ENCODE results near the gene RIOK1. TPM values are rescaled to one million over a fixed set of nuclear protein-coding genes. Genes with fewer than 3 reads are reported as not detected.

RIOK1 gene
- total RNA-seq, 1 experiment from 2014 or later, result 19.1 TPM

- DNase-seq (ENCODE audit: low read depth), result no peak
These were observed 20.1 kb downstream of the RIOK1 start for GRCh38 chr6:7409740-7410139.

- no peak for DNase-seq (ENCODE audit: low read depth)
These were observed 21.2 kb downstream of the RIOK1 start for GRCh38 chr6:7410851-7411250.

GRCh38 chr6:7411328-7411727 is 21.7 kb downstream of the RIOK1 start:
- no peak for DNase-seq (ENCODE audit: low read depth)

DNA sequence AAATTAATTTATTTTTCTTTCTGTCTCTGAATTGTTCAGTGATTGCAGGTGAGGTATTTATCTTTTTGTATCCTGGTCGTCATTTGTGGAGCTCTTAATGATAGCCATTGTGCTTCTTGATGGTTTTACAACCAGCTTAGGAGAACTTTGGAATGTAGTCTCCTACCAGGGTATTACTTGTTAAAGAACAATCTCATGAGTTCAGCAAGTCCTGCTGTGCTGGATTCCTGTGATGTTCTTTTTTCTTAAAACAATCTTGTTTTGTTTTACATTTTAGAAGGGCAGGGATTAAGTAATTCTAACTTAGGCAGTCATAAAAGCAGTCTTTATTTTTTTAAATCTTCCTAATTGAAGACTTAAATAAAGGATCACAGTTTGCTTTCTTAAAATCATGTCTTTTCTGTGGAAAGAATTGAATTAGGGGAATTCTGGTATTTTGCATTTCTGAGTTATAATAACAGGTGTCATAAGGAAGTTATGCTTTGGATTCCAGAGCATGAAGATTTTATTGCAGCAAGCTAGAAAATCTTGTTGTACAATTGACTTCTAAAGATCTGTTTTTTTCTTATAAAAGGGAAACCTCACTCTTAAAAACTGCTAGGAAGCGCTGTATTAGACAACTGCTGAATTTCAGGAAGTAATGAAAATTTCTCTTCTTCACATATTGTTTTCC is 23.7 kb downstream of the RIOK1 start:
- no peak for DNase-seq (ENCODE audit: low read depth)

DNA sequence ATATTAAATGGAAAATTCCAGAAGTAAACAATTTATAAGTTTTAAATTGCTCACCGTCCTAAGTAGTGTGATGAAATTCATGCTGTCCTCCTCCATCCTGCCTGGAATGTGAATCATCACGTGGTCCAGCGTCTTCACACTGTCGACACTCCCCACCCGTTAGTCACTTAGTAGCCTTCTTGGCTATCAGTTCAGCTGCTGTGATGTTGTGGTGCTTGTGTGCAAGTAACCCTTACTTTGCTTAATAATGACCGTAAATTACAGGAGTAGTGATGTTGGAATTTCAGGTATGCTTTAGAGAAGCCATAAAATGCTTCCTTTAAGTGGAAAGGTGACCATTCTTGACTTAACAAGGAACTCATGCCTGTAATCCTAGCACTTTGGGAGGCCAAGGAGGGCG is 25.2 kb downstream of the RIOK1 start:
- peak; percentile 63 for DNase-seq (ENCODE audit: low read depth)

GRCh38 chr6:7417684-7418083 is 28.1 kb downstream of the RIOK1 start:
- no peak for DNase-seq (ENCODE audit: low read depth)

DNA sequence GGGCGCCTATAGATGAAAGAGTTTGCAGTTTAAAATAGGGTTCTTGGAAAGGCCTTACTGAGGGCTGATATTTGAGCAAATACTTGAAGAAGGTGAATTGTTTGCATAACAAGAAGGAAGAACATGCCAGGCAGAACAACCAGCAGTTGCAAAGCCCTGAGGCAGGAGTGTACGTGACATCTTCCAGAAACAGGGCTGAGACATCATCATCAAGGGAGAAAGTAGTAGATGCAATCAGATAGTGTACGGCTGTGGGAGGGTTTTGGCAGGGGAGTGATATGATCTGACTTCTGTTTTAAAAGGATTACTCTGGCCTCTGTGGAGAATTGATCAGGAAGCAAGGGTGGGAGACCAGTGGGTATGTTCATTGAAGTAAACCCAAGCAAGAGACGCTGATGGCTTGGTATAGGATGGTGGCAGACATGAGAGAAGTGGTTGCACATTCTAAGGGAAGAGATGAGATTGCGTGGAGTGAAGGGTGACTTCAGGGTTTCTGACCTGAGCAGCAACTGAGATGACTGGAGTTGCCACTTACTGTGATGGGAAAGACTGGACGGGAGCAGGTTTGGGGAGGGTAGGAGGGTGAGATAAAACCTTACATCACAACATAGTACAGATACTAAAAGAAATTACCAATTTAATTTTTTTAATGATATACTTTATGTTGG is 28.8 kb downstream of the RIOK1 start:
- DNase-seq (ENCODE audit: low read depth), result no peak

- DNase-seq (ENCODE audit: low read depth), result no peak
These were observed 29.5 kb downstream of the RIOK1 start for GRCh38 chr6:7419065-7419464.

DNA sequence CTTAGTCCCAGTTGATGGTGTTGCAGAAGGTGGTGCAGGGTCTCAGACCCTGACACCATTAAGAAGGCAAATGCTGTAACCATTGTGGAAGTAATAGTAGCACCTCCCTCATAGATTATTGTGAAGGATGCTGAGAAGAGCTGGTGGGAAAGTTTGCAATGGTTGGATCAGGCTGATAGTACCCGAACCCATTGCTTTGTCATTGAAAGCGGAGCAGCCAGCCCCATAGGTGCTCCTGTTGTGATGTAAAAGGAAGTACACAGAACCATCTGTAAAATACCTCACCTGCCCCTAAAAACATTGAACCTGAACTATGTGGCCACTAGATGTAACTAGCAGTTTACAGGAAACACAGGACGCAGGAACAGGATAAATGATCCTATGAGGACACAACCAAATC is 31.5 kb downstream of the RIOK1 start:
- no peak for DNase-seq (ENCODE audit: low read depth)

GRCh38 chr6:7424058-7424457 is 34.5 kb downstream of the RIOK1 start:
- DNase-seq (ENCODE audit: low read depth), result no peak

GRCh38 chr6:7424967-7425807 is 35.6 kb downstream of the RIOK1 start:
- DNase-seq (ENCODE audit: low read depth), result peak; percentile 36

GRCh38 chr6:7425808-7426190 is 36.2 kb downstream of the RIOK1 start:
- no peak for DNase-seq (ENCODE audit: low read depth)

- no peak for DNase-seq (ENCODE audit: low read depth)
These were observed 37.0 kb downstream of the RIOK1 start for GRCh38 chr6:7426447-7427169.

GRCh38 chr6:7431313-7431673 is 41.7 kb downstream of the RIOK1 start:
- no peak for DNase-seq (ENCODE audit: low read depth)

DNA sequence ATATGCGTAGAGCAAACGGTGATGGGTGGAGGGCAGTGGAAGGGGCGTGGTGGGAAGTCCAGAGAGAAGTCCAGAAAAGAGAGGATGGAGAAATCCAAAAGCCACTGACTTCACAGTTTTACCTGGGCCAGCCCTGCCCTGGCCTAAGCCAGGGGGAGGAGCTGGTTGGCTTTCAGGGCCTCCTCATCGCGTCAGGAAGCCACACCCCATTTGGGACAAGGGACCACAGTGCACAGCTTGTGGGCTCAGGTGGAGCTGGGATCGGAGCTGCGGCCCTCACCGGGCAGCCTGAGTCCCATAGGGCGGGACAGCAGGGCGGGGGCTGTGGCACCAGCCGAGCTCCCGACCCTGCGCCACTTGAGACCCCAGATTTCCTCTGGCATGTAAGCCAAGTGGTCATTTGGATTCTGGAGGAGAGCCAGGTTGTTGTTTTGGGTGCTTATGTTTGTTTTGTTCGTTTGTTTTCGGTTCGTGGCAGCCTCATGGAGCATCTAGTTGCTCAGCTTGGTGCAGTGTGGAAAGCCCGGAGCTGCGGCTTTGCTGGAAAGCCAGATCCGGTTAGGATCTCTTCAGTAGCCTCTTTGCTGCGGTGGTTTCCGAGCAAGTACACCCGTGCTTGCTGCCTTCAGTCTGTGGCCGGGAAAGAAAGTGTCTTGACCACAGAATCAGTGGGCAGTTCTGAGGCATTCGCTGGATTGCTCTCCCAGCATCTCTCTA is 42.2 kb downstream of the RIOK1 start:
- DNase-seq (ENCODE audit: low read depth), result peak; percentile 36

DNA sequence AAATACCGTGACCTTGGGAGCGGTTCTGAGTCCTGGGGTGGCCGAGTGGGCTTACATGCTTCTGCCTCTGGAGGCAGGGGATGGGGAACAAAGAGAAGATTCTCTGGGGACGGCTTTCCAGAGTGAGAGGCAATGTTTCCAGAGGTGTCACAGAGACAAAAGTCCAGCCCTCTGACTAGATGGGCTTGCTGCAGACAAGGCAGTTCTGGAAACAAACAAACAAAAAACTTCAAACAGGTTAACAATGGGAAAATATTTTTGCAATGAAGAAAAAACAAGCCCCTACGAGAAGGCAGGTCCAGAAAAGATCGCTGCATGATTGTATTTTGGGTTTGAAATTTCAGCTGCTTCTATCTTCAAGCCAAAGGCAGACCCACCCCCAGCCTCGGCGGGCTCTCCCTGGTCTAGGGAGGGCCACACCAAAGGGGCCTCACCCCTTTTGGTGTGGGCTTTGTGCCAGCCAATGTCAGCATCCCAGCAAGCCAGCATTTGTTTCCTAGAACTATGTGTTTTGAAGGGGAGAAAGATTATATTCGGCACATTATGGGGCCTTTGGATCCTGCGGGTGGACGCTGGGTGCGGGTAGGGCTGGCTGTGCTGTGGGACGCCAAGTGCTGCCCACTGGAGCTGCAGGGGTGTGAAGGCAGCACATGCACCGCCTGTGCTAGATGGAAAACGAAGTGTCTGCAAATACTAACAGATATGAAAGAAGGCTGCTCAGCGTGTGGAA is 42.9 kb downstream of the RIOK1 start:
- DNase-seq (ENCODE audit: low read depth), result no peak

- DNase-seq (ENCODE audit: low read depth), result no peak
These were observed 43.6 kb downstream of the RIOK1 start for GRCh38 chr6:7433121-7433617.

DNA sequence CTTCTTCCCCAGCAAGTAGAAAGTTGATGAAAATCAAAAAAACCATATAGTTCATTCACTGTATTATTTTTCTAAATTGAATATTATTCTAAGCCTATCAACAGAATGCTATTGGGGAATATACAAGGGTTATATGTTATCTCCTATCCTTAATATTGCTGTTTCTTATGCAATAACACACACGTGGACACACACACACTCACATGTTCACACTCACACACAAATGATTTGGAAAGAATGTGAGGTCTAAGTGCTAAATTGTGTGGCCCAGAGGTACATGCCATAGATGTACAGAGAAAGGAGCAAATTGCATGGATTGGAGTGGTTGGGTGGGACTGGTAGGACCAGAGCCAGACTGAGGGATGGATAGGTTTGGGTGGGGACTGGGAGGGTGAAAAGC is 45.1 kb downstream of the RIOK1 start:
- no peak for DNase-seq (ENCODE audit: low read depth)

- no peak for DNase-seq (ENCODE audit: low read depth)
These were observed 48.4 kb downstream of the RIOK1 start for GRCh38 chr6:7438011-7438410.

DNA sequence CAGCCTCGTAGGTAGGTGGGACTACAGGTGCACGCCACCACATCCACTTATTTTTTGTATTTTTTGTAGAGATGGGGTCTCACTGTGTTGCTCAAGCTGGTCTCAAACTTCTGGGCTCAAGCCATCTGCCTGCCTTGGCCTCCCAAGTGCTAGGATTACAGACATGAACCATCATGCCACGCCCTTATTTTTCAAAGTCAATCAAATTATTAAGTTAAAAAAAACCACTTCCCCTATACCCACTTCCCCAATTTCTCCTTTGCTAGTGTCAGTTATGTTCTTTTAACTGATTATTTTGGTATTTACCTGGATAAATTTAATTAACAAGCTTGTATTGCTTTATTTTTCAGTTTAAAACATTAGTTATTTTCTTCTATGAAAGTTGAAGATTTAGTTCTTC is 49.6 kb downstream of the RIOK1 start:
- no peak for DNase-seq (ENCODE audit: low read depth)
